Hepatocyte (in vitro differentiated cells): ENCODE data around the gene CAT.

ENCODE experiments used
- EZH2phosphoT487 ChIP-seq: fragments of 200-600 bp; sonication (generic); IDR thresholded peaks from one replicate; pipeline ENCODE4 v1.6.1; 2018; ENCODE audit warnings: antibody characterized with exemption, mild to moderate bottlenecking, low read depth, moderate library complexity; ENCODE audit not compliant: unreplicated experiment, severe bottlenecking
- TF ChIP-seq, protein P1 (sequence below): fragments of 200-600 bp; sonication (generic); IDR thresholded peaks from 2 replicates; pipeline ENCODE4 v1.5.1; 2016; ENCODE audit warnings: antibody characterized with exemption, mild to moderate bottlenecking; ENCODE audit not compliant: poor library complexity

DNA sequence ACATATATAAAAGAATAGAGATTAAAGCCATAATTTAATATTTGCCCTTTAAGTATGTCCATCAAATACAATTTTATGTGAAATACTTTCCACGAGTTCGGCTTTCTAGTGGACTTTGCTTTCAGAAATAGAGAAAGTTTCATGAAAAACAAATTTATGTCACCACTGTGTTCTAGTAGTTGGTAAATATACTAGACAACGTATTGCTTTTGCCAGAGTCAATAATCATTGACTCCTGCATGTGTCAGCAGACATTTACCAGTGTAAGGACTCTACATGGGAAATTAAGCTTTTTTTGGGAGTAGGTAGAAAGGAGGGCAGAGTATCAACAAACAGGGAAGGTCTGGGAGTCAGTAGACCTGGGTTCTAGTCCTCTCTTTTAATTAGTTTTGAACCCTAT, 32.3 kb upstream of the CAT start:
- TF ChIP-seq, protein P1, sequence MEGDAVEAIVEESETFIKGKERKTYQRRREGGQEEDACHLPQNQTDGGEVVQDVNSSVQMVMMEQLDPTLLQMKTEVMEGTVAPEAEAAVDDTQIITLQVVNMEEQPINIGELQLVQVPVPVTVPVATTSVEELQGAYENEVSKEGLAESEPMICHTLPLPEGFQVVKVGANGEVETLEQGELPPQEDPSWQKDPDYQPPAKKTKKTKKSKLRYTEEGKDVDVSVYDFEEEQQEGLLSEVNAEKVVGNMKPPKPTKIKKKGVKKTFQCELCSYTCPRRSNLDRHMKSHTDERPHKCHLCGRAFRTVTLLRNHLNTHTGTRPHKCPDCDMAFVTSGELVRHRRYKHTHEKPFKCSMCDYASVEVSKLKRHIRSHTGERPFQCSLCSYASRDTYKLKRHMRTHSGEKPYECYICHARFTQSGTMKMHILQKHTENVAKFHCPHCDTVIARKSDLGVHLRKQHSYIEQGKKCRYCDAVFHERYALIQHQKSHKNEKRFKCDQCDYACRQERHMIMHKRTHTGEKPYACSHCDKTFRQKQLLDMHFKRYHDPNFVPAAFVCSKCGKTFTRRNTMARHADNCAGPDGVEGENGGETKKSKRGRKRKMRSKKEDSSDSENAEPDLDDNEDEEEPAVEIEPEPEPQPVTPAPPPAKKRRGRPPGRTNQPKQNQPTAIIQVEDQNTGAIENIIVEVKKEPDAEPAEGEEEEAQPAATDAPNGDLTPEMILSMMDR = no peak
- TF ChIP-seq EZH2phosphoT487 = no peak
